22Rv1 (cell line): ENCODE data around the gene ZBTB5.

Experiments used
- H3K27ac ChIP-seq: fragments of 450-650 bp; 2 replicates; pipeline ENCODE4 v1.5.1; 2017
- ZFX ChIP-seq: fragments of 450-650 bp; IDR thresholded peaks from 2 replicates; pipeline ENCODE4 v1.6.1; 2017; ENCODE audit warnings: antibody characterized with exemption, borderline replicate concordance
- TF ChIP-seq, protein P1 (sequence below): fragments of 450-650 bp; IDR thresholded peaks from 2 replicates; pipeline ENCODE4 v1.5.1; 2017; ENCODE audit warnings: mild to moderate bottlenecking

Gene ZBTB5

DNA sequence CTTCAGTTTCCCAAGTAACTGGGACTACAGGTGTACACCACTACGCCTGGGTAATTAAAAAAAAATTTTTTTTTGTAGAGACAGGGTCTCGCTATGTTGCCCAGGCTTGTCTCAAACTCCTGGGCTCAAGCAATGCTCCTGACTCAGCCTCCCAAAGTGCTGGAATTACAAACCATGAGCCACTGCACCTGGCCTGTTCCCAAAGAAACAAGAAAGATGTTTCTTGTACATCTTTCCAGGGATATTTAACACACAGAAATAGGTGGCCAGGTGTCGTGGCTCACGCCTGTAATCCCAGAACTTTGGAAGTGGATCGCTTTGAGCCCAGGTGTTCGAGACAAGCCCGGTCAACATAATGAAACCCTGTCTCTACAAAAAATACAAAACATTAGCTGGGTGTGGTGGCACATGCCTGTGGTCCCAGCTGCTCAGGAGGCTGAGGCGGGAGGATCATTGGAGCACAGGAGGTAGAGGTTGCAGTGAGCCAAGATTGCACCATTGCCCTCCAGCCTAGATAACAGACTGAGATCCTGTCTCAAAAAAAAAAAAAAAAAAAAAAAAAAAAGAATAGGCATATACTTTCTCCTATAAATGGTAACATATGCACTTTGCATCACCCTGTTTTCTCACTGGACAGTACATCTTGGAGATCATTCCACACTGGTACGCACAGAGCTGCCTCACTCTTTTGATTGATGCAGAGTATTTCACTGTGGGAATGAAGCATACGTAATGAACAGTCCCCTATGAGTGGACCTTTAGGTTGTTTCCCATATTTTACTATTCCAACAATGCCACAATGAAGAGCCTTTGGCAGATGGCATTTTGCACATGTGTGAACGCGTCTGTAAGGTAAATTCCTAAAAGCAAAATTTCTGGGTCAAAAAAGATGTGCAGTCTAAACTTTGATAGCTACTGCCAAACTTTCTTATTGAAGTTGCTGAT is 44.7 kb downstream of the ZBTB5 start:
- TF ChIP-seq ZFX: no peak
- TF ChIP-seq, protein P1, sequence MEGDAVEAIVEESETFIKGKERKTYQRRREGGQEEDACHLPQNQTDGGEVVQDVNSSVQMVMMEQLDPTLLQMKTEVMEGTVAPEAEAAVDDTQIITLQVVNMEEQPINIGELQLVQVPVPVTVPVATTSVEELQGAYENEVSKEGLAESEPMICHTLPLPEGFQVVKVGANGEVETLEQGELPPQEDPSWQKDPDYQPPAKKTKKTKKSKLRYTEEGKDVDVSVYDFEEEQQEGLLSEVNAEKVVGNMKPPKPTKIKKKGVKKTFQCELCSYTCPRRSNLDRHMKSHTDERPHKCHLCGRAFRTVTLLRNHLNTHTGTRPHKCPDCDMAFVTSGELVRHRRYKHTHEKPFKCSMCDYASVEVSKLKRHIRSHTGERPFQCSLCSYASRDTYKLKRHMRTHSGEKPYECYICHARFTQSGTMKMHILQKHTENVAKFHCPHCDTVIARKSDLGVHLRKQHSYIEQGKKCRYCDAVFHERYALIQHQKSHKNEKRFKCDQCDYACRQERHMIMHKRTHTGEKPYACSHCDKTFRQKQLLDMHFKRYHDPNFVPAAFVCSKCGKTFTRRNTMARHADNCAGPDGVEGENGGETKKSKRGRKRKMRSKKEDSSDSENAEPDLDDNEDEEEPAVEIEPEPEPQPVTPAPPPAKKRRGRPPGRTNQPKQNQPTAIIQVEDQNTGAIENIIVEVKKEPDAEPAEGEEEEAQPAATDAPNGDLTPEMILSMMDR: no peak
- no peak overlapping the region for H3K27ac ChIP-seq

DNA sequence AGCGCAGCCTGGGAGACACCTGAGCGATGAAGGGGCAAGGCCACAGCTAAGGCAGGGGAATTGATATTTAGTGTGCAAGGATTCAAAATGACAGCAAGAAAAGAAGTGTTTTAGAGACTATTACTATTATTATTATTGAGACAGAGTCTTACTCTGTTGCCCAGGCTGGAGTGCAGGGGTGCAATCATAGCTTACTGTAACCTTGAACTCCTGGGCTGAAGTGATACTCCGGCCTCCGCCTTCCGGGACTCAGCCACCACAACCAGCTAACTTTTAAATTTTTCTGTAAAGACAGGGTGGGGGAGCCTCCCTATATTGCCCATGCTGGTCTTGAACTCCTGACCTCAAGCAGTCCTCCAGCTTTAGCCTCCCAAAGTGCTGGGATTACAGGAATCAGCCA is 46.0 kb downstream of the ZBTB5 start:
- TF ChIP-seq, protein P1: no peak
- no peak for TF ChIP-seq ZFX
- H3K27ac ChIP-seq: peak overlapping the region; percentile 71; the same call in 1 of the 2 replicates

DNA sequence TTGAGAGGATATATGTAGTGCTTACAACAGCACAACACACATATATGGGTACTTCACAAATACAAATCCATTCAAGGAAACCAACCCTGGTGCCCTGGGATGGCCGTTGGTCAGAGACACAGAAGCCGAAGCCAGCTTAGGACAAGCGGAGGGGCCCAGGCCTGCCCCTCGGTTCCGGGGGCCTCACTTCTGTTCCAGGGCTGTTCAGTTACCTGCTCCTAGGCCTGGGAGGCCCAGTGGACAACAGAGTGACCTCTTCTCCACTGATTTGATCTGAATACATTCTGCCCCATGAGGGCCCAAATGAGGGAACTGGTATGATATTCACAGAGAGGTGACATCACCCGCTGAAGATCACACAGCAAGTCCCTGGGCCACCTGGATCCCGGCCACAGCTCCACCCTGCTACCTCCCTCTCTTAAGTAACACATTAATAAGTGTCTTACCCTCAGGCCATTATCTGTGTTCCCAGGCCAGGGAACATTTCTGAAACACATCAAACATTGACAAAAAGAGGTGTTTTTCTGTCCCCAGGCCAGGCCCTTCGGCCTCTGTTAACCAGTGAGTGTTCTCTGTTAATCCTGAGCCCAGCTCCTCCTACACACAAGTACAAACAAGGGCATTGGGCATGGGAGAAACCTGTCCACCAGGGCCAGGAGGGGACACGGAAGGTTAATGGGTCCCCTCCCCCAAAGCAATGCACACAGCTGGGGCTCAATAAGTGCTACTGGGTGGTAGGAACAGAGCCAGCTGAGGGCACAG is 47.2 kb downstream of the ZBTB5 start:
- peak overlapping the region; percentile 71 for H3K27ac ChIP-seq

DNA sequence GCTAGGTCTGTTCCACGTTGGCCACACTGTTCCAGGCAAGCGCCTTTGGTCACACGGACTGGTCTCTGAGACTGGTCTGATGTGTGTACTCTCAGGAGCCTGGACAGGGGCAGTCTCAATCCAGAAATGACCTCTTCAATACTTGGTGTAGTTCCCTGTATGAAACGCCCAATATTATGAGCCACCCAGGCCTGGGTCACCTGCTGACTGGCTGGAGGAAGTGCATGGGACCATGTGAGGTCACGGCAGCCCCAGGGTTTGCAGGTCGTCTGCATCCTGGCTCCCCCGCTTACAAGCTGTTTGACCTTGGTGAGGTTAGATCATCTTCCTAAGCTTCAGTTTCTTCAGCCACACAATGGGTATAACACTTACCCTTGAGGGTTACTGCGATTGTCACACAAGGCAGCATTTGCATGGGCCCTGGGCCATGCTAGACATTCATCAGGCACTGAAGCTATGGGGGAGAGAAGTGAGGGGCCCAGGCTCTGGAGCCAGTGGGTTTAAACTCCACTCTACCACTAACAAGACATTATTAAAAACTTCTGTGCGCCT is 47.9 kb downstream of the ZBTB5 start:
- H3K27ac ChIP-seq: peak overlapping the region; percentile 71
- TF ChIP-seq ZFX: no peak
- TF ChIP-seq, protein P1: no peak

More for the DNA sequence above, 47.2 kb downstream of the ZBTB5 start:
- TF ChIP-seq, protein P1: no peak
- no peak for TF ChIP-seq ZFX

DNA sequence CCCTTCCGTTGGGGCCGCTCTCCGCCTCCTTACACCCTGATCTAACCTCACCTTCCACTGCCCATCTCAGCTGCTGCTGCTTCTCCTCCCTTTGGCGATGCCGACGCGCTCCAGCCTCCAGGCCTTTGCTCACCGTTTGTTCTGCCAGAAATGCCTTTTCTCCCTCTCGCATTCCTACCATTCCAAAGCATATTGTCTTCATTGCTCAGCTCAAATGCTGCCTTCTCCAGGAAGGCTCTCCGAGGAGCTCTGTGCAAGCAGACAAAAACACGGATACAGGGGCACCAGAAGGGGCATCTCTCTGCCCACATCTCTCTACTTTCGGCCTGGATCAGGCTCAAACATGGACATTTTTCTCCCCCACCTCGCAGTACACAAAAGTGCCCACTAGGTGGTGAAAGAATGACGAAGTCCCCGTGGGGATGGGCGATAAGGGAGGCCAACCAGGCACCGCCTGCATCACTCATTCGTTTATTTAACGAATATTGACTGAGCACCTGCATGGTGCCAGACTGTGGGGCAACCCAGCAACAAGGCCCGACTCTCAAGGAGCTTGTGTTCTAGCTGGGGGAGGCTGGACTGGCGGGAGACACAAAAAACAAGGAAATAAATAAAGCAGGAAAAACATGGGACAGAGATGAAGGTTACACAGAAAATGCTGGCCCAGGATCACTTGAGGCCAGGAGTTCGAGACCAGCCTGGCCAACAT is 50.1 kb downstream of the ZBTB5 start:
- TF ChIP-seq ZFX: no peak
- TF ChIP-seq, protein P1: peak; percentile 88
- H3K27ac ChIP-seq: no peak overlapping the region

DNA sequence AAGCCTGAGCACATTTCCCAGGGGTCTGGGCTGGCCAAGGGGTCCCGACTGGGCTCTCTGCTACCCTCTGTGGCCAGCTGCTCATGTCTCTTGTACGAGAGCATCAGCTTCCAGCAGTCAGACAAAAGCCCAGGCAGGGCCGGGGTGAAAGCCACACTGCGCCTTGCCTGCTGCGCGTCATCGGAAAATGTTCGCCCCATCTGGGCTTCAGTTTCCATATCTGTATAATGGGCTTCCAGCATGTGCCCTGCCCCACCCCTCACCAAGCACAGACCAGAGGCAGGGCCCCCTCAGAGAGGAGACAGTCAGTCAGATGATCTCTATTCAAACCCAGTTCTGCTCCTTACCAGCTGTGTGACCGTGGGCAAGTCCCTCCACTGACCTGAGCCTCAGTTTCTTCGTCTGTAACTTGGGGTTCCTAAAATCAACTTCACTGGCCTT is 50.7 kb downstream of the ZBTB5 start:
- no peak overlapping the region for H3K27ac ChIP-seq
- TF ChIP-seq, protein P1: no peak
- no peak for TF ChIP-seq ZFX
